ENCODE measurements around the gene SMG9.
"Not testable (repeated sequence)": the region's sequence is repeated elsewhere in the genome, so short reads cannot be mapped to it uniquely, and the experiment has no call there.

Gene SMG9

DNA sequence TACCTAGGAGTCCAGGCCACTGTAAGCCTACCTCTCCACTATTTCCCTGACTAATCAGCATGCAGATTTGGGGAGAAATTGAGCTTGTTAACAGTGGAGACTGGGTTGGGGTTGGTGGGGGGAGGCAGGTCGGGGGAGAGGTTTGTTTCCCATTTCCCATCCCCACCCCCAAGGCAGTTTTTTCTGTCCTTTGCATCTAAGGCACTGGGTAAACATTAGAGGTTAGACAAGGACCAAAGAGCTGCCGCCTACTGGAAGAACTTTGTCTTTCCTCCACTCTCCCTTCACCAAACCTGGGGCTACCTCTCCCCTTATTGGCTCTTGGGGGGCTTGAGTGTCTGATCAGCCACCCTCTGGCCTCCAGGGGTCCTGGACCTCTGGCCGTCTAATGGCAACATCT, 25.1 kb upstream of the SMG9 start:
- DNase-seq: no peak

DNA sequence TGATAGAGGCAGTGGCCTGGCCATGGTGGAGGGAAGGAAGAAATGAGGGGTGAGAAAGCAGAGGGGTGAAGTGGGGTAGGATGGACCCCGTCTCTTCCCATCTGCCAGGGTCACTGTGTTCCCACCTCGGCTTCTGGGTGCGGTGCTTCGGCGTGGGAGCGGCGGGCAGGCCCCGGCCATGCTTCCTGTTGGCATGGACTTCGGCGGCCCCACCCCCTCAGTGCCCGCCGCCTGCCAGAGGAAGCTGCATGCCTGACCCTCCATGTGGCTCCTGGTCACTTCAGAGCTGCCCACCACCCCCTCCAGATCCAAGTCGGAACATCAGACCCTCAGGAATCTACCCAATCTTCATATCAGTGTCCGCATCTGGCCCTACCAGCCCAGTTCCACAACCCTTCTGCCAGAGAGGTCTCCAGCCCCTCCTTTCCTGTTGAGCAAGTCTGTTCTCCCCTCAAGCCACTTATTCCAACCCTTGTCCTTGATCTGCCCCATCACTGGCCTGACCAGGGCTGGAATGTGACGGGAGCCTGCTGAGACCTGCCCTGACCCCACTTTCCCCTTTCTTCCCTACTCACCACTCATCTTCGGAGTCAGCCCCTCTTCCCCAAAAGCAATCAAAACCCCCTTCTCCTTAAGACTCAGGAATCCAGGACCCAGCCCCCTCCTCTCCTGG, 24.5 kb upstream of the SMG9 start:
- DNase-seq: no peak

DNA sequence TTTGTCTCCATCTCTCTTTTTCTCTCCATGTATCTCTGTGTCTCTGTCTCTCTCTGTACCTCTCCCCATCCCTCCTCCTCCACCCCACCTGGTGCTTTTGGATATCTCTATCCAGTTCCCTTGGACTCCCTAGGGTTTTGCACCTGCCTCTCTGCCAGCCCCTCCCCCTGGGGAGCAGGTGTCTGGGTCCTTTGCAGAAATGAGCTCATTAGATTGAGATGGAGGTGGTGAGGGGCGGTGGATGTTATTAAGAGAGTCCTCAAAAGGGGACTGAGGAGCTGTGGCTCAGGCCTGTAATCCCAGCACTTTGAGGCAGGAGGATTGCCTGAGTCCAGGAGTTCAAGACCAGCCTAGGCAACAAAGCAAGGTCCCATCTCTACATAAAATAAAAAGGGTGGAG, 23.9 kb upstream of the SMG9 start:
- DNase-seq: no peak

DNA sequence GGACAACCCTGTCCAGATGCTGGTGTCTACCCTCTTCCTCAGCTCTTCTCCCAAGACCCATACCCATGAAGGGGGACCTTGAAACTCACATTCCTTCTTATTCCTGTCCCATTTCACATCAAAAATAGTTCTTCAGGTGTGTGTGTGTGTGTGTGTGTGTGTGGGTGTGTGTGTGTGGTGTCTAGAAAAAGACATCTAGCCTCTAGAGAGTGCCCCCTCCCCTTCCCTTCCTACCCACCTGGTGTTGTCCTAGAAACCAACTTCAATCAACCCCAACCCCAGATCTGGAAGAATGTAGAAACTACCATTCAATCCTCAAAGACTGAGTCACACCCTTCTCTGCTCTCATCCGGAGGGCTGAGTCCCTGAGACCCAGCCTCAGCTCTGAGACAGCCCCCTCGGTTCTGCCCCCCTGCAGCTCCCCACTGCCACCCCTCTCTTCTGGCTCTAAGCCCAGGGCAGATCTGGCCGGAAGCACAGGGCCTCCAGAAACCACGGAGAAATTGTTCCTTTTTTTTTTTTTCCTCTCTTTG, 22.5 kb upstream of the SMG9 start:
- no peak for DNase-seq

DNA sequence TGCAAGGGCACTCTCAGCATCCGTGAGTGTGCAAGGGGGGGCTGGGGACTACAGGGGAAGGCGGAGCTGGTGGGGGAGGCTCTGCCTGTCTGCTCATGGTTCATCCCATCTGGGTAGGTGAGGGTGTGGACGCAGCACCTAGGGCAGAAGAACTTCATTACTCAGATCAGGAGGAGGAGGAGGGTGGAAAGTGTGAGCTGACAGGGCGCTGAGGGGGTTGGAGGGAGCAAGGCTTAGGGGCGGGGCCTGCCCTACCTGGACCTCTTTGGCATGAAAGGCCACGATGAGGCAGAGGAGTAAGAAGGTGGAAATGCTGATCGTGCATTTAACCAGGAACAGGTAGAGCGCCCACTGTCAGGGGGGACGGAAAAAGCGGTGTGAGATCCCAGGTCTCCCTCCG, 21.5 kb upstream of the SMG9 start:
- DNase-seq: no peak

DNA sequence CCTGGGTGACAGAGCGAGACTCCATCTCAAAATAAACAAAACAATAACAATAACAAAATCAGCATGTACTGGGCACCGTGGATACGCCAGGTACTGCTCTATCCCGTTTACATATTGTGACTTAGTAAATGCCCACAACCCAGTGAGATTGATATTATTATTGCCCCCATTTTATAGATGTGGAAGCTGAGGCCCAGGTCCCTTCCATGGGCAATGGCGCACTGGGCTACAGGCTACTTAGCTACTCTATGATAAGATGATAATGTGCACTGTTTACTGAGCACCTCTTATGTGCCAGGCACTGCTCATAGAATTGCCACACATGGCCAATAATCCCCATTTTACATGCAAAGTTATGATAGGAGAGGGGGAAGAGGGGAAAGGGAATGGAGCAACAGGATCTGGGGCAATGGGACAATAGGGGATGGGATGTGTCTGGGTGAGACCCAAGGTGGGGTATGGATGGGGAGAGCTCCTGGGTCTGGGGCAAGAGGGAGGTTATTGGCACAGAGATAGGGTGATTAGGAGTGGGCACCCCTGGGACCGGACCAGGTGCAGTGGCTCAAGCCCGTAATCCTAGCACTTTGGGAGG, 20.6 kb upstream of the SMG9 start:
- DNase-seq: no peak

DNA sequence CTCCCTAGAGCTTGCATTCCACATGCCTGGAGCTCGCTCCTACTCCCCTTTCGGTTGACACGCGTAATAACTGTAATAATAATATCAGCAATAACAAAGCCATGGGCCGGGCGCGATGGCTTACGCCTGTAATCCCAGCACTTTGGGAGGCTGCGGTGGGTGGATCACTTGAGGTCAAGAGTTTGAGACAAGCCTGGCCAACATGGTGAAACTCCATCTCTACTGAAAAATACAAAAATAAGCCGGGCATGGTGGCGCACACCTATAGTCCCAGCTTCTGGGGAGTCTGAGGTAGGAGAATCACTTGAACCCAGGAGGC, 20.1 kb upstream of the SMG9 start:
- not testable (repeated sequence) for DNase-seq

DNA sequence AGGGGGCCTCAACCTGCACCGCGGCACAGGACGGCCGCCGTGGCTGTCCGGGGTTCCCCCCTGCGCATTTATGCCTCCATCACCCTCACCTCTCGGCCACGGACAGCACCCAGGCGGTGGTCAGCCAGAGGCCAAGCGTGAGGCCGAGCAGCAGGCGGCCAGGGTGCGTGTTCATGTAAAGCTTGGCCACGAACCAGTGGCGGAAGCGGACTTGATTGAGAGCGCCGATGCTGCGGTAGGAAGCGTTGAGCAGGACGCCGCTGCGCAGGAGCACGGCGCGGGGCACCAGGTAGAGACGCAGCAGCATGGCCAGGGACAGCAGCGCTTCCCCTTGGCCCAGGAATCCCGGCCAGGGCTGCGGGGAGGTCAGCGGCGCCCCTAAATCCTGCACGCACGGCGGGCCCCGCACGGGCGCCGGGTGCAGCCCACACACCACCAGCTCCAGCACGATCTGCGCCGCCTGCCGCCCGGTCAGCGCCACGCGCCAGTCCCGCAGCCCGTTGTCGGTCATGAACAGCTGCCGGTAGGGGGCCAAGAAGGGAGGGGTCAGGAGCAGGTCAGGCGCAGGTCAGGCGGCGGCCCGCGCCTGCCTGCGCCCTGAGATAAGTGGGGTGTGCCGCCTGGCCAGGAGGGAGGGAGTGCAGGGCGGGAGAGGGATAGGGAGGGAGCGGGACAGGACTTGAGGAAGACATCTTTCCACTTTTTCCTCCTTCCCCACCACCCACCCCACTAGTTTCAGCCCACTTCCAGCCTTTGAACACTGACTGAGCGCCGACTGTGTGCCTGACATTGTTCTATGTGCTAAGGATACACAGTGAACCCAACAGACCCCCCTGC, 19.6 kb upstream of the SMG9 start:
- DNase-seq: peak; percentile 75

DNA sequence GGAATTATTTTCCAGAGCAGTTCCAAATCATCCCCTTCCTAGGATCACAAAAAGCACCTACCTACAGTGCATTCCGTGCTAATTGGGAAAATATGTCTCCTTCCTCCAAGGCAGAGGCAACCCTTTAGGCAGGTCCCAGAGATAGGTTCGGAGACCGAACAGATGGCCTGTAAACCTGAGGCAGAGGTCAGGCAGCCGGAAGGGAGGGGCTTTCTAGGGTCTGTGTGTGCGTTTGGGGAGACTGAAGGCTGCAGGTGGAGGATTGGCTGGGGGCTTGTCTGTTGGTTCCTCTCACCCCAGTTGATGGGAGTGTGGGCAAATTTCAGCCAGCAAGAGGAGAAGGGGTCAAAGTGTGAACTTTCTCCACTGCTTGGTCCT, 19.0 kb upstream of the SMG9 start:
- DNase-seq: no peak

DNA sequence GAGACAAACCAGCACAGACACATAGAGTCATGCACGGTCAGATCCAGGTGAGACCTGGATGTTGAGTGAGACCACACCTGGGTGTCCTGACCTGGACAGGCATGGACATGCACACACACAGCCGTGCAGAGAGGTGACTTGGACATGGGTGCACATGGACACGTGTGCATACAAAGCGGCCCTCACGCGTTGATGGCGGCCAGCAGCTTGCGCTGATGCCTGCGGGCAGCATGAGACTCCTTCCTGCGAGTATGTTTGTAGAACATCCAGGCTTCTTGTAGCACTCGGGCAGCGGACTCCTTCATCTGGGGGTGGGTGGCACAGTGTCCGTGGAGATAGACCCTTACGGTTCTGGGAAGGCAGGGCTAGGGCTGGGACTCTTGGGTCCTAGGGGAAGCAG, 14.5 kb upstream of the SMG9 start:
- no peak for DNase-seq

DNA sequence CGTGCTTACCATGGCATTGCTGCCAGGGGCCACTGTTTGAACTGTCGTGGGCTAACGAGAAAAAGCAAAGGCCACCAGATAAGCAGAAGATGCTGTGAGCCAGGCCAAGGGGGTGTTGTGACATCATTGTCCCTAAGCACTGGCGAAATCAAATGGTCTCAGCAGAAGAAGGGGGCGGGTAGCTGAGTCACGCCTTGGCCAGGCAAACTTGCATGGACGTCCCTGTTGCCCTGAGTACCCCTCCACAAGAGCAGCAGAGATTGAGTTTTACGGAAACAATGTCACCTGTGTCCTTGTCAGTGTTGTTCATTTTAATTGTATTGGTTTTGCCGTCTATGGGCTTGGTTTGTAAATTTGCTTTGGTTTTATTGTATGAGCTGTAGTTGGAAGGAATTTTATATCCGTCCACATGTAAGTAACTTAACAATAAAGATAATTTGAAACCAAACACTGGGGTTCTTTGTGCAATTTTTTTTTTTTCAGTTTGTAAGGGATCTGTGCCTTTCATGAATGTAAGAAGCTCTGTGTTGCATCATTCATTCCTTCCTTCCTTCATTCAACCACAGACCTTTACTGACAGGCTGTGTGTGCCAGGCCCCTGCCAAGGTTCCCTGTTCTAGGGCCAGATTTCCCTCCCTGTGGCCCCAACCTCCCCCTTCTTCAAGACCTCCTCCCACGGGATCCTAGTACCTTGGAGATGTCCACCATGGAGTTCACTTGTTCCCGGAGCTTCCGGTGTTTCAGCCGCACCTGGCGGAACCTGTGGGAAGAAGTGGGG, 13.7 kb upstream of the SMG9 start:
- no peak for DNase-seq

DNA sequence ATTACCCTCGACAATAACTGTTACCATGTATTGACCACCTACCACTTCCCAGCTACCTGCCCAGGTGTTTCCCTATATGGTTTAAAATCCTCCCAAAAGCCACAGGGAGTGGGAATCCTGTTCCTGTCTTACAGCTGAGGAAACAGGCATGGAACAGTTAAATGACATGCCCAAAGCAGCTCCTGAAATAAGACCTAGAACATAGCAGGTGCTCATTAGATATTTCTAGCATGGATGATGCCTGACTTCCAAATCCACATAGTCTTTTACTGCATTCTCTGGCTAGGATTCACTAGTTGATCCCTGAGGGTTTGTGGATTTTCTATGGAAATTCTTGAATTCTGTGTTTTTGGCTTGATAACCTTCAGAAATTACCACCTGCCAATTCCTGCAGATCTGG, 13.1 kb upstream of the SMG9 start:
- no peak for DNase-seq

DNA sequence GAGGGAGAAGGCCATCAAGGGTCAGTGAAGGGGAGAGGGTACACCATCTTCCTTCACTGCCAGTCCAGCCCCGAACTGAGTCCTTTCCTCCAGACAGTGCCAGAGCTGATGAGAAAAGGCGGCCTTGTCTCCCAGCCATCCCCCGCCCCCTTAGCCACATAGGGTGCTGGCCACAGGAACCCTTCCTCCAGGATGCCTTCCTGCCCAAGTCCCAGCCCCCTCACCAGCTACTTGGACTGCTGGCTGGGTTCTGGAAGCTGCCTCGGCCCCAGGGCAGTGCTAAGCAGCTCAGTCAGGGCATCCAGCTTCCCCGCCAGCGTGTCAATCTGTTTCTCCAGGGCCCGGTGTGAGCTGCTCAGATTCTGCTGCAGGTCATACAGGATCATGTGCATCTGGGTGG, 12.6 kb upstream of the SMG9 start:
- no peak for DNase-seq

DNA sequence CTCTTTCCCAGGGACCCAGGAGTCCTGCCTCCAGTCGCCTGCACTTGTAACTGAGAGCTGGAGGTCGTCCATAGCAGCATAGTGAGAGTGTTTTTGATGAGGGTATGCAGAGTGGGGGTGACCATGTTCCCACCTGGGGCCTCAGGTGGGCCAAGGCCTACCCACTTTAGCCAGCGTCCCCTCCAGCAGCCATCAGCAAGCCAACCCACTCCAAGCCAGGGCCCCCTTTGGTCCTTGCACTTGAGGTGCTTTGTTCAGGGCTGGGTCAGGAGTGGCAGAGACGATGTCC, 11.9 kb upstream of the SMG9 start:
- DNase-seq: no peak

DNA sequence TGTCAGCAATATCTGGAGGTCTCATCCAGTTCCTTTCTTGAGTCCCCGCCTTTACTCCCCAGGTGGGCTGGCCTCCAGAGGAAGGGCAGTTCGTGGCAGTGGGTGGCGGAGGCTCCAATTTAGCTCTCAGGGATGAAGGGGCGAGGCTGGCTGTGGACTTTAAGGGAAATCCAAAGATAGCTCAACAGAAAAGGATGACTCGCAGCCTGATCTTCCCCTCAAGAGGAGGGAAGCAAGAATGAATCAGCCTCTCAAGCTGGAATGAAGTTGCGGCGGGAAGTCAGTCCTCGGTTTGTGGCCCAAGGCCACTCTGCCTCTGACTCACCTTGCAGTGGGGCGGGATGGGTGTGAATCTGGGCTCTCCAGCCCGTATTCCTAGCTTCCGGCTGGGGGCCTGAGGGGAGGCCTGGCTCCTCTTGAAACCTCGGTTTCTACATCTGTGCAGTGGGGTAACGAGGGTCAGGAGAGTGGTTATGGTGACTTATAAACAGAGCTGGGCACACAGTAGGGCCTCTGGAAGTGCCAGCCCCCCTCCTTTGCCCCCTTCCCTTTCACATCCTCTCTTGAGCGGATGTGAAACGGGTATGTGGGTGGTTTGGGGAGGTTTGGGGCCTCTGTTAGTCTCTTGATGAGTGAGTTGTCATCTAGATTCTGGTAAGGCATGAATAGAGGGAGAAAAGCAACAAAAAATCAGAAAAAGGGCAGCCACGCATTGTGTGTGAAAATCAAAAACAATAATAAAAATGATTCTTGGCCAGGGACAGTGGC, 10.5 kb upstream of the SMG9 start:
- peak; percentile 72 for DNase-seq

DNA sequence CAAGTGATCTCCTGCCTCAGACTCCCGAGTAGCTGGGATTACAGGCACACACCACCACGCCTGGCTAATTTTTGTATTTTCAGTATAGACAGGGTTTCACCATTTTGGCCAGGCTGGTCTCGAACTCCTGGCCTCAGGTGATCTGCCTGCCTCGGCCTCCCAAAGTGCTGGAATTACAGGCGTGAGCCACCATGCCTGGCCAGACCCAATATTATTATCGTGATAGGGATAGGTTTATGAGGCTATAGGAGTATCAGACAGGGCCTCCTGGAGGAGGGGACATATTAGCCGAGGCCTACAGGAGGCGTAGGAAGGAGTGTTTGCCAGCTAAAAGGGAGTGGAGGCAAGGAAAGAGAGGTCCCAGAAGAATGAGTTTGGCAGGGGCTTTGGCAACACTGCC, 9.9 kb upstream of the SMG9 start:
- DNase-seq: not testable (repeated sequence)

DNA sequence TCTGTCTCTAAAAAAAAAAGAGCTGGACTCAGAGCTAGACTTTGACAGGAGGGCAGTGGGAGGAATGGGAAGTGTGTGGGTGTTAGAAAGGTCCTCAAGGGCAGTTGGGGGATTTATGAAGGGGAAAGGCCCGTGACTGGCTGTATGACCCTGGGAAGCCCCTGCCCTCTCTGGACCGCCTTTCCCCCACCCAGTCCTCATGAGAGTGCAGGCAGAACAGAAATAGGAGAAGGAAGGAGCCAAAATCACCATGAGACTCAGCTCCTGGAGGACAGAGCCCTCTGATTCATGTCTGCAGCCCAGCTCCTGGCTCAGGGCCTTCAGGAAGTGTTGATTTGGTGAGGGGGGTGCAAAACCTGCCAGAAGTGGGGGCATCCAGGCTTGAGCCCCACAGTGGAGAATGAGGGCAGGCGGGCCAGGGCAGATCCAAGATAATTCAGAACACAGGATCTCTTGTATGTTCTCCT, 8.7 kb upstream of the SMG9 start:
- DNase-seq: no peak

DNA sequence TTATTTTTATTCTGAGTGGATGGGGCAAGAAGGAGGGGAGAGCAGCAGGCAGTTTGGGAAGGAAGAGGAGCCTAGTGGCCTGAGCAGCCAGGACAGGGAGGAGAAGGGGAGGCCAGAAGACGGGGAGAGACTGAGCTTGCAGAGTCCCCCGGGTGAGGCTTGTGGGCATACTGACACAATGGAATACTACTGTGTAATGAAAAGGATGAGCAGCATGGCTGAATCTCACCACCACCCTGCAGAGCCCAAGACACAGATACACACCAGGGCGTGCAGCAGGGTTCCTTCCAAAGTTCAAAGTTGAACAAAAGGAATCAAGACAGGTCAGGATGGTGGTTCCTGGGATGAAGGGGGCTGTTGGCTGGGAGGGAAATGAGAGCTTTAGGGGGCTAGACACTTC, 8.1 kb upstream of the SMG9 start:
- no peak for DNase-seq

DNA sequence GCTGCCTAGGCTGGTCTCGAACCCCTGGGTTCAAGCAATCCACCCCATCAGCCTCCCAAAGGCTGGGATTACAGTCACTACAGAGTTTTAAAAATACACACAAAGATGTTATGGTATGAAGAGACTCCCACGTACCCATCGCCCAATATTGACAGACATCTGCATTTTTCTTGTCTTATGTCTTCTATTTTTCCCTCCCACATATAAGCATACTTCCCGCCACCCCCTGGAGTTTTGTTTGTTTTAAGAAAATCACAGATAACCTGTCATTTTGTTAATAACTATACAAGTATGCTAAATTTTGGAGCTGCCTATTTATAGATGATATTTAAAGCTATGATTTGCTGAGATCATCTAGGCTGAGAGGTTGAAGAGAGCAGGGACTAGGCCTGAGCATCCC, 6.2 kb upstream of the SMG9 start:
- DNase-seq: no peak

DNA sequence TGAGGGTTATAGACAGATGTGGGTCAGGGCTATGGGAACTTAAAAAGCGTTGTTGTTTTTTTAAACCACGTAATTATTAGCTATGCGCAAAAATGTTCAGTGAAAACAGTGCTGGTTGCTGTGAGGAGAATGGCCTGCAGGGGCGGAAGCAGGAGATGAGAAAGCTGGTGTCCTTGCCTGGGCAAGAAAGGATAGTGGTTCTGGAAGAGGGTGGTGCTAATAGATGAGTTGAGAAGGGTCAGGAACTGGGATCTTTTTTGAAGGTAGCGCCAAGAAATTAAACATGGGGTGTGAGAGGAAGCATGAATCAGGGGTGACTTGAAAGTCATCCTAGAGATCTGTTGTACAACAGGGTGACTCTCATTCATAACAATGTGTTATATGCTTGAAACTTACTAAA, 4.8 kb upstream of the SMG9 start:
- no peak for DNase-seq

DNA sequence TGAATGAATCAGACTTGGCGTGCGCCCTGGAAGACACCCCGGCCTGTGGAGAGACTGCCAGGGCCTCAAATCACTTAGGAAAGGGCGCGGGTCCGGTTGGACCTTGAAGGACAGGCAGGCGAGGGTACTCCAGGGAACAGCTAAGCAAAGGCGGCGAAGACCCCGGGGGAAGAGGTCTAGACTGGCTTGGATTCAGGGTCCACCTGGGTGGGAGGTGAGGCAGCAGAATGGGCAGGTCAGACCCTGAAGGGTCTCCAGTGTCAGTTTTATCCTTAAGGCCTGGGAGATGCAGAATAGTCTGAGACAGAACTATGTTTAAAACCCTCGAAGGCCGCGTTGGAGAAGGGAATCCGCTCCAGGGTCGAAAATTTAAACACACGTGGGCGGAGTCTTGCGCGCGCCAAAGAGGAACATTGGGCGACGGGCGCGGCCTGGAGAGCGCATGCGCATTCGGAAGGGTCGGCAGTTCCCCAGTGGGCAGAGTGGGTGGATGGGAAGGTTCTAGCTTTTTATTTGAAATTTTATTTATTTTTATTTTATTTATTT, 567 bp upstream of the SMG9 start:
- DNase-seq: peak; percentile 89

DNA sequence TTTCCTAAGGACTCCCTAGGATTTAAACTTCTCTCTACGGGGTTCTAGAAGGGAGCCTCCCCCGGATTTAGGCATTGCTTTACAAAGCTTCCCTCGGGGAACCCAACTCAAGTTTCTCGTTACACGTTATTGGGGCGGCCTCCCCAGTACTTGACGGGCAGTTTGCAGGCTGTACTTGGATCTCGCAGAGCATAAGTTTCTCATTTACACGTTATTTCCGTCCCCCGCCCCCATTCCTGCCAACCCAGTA, 584 bp downstream of the SMG9 start:
- no peak for DNase-seq
